Retinal pigment epithelial cell (primary cell): ENCODE data around the gene KANSL1.

Experiments used
- DNase-seq: peaks from one replicate; pipeline ENCODE4 v3.0.0-alpha.2; 2010; ENCODE audit warnings: low read depth
- H3K4me3 ChIP-seq: 2 replicates; pipeline ENCODE4 v1.5.1; 2011; ENCODE audit warnings: mild to moderate bottlenecking, low read length, control low read depth, moderate library complexity
- TF ChIP-seq, protein P1 (sequence below): conservative IDR thresholded peaks from 2 replicates; pipeline ENCODE4 v1.5.1; 2011; ENCODE audit warnings: low read depth, low read length, control low read depth, inconsistent platforms

KANSL1 gene

GRCh38 chr17:46071796-46072195 lies 121.4 kb downstream of the KANSL1 start:
- no peak for DNase-seq
- no peak overlapping the region for H3K4me3 ChIP-seq
- TF ChIP-seq, protein P1, sequence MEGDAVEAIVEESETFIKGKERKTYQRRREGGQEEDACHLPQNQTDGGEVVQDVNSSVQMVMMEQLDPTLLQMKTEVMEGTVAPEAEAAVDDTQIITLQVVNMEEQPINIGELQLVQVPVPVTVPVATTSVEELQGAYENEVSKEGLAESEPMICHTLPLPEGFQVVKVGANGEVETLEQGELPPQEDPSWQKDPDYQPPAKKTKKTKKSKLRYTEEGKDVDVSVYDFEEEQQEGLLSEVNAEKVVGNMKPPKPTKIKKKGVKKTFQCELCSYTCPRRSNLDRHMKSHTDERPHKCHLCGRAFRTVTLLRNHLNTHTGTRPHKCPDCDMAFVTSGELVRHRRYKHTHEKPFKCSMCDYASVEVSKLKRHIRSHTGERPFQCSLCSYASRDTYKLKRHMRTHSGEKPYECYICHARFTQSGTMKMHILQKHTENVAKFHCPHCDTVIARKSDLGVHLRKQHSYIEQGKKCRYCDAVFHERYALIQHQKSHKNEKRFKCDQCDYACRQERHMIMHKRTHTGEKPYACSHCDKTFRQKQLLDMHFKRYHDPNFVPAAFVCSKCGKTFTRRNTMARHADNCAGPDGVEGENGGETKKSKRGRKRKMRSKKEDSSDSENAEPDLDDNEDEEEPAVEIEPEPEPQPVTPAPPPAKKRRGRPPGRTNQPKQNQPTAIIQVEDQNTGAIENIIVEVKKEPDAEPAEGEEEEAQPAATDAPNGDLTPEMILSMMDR: no peak

- H3K4me3 ChIP-seq: no peak overlapping the region
- TF ChIP-seq, protein P1: no peak
- no peak for DNase-seq
These were observed 128.8 kb downstream of the KANSL1 start for GRCh38 chr17:46064460-46064859.

DNA sequence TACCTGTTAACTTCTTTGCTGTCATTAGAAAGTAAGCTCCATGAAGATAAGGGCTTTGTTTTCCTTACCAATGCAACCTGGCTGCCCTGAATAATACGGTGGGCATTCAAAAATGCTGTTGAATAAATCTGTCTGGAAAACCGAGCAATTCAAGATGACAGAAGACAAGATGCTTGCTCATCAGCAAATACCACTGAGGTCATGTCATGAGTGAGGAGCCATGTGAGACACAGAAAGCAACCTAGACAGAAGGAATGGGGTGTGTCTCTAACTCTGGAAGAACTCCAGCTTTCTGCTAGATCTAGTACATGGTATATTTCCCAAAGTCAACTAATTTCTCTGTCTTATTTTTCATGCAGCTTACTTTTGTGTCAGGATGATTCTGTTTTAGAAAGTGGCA lies 130.0 kb downstream of the KANSL1 start:
- H3K4me3 ChIP-seq: no peak overlapping the region
- DNase-seq: no peak
- TF ChIP-seq, protein P1: no peak

- DNase-seq: no peak
- TF ChIP-seq, protein P1: peak; percentile 25
These were observed 131.8 kb downstream of the KANSL1 start for GRCh38 chr17:46061435-46061834.

GRCh38 chr17:46060461-46060860 lies 132.8 kb downstream of the KANSL1 start:
- no peak for DNase-seq
- H3K4me3 ChIP-seq: no peak overlapping the region
- TF ChIP-seq, protein P1: no peak

More at GRCh38 chr17:46061435-46061834, 131.8 kb downstream of the KANSL1 start:
- H3K4me3 ChIP-seq: no peak overlapping the region

DNA sequence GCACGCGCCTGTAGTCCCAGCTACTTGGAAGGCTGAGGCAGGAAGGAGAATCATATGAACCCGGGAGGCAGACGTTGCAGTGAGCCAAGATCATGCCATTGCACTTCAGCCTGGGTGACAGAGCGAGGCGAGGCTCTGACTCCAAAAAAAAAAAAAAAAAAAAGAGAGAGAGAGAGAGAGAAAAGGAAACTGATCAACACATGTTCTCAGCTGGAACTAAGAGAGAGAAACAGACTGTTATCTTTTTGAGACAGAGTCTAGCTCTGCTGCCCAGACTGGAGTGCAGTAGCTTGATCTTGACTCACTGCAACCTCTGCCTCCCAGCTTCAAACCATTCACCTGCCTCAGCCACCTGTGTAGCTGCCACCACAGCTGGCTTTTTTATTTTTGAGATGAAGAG lies 133.7 kb downstream of the KANSL1 start:
- DNase-seq: no peak
- TF ChIP-seq, protein P1: no peak
- H3K4me3 ChIP-seq: no peak overlapping the region

DNA sequence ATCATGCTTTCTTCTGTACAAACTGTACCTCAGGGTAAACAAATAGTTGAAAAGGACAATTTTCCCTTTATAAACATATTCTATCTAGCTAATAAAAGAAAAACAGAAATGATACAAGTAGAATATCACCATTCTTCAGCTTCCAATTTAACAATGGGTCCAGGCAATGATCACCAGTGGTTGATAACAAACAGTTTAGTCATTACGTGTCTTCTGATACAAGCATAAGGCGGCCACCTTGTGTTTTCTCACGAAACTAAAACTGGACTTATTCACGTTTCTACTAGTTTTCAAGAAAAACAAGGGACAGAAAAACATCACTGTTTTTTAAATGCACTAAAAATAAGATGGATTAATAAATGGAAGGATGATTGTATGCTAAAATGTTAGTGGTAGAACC lies 135.9 kb downstream of the KANSL1 start:
- TF ChIP-seq, protein P1: no peak
- H3K4me3 ChIP-seq: no peak overlapping the region
- DNase-seq: no peak
